ENCODE measurements around the gene SLU7. TPM values are rescaled to one million over a fixed set of nuclear protein-coding genes. Genes with fewer than 3 reads are reported as not detected.
"Not testable (repeated sequence)": the region's sequence is repeated elsewhere in the genome, so short reads cannot be mapped to it uniquely, and the experiment has no call there.

Gene SLU7
- total and polyA plus RNA-seq, 3 experiments from 2014 or later = 48.3 to 94.1 (median 55.7) TPM

DNA sequence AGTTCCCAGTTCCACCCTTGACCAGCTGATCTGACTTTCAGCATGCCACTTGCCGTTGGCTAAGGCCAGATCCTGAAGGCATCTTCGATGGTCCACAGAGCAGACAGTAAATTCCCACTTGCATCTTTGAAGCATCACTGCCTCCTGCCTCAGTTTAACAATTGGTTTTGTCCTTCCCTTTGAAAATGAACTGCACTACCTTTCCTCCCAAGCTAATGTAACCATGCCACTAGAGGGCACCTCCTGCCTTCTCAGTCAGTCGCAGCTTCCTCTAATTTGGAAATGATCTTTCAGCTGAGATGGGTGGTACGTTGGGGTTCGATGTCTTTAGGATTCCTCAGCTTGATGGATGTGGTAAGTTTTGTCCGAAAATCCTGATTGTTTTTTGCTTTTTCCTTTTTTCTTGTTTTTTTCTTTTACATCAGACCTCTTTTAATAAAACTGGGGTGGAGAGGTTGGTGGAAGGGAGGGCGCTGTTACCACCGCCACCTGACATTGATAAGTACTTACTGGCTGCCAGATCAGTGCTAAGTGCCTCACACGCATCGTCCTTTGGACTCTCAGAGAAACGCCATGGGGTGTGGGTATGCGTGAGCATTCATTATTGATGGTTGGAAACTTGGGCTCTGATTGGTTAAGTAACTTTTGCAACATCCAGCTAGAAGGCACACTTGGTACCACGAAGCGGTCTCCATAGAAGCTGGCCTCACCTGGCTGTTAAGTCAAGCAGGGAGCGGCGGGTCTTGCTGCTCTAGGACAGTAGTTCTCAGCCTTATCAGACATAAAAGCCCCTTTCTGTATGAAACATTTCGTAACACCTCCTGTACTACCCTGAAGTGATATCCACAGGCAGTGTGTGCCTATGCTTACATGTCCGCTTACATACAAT lies 19.7 kb upstream of the SLU7 start:
- peak; percentile 19 to 65 (median 56) for DNase-seq
- Histone ChIP-seq H3K9me3 (ENCODE audit: low read length) (no peaks in the 10 kb centered on the region), H3K27me3 (ENCODE audit: insufficient read depth, low read length, poor library complexity, severe bottlenecking) (no peaks in the 10 kb centered on the region), H3K36me3 (ENCODE audit: insufficient read depth, low read length) (no peaks in the 10 kb centered on the region), H3K4me3 (ENCODE audit: low read length) (peak overlapping the region; percentile 69), H3K27ac (ENCODE audit: low read depth, low read length) (peak overlapping the region; percentile 49), H3K4me1 (ENCODE audit: insufficient read depth, low read length) (no peaks in the 10 kb centered on the region)
- Mint-ChIP-seq H3K27me3 (peaks cover 2 to 13% of the 10 kb centered on the region in 2 donors), H3K4me3 (peak overlapping the region; percentile 85 to 98 (median 92)), H3K27ac (peak overlapping the region; percentile 65 to 97 (median 86)), H3K4me1 (peaks cover 12 to 20% (median 14%) of the 10 kb centered on the region in 3 donors), H3K36me3 (peaks cover 0 to 4% (median 0%) of the 10 kb centered on the region in 3 donors), H3K9me3 (no peaks in the 10 kb centered on the region)
- CTCF ChIA-PET = interaction anchor here (0.6 to 5.7 kb wide), 31 partner anchors 9 to 518 kb away, joined by 3 to 155 read pairs (median 5); partner anchors contain the start of genes FAM200C, PTTG1 and SLU7
- POLR2A ChIA-PET = interaction anchor here (0.6 to 1.8 kb wide), 5 partner anchors 13 to 28 kb away, joined by 3 to 11 read pairs (median 4); partner anchors contain the start of genes PTTG1 and SLU7

DNA sequence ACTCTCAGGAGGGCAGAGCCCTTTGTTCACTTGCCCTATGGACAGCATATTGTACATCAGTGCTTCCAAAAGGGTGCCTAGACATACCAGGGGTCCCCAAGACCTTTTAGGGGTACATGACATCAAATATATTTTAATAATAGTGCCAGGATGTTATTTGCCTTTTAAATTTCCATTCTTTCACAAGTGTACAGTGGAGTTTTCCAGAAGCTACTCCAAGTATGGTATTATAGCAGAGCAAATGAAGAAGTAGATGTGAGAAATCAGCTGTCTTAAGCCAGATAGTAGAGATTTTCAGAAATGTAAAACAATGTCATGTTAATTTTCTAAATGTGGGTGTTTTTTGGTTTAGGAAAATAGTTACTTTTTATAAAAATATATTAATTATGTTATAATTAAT lies 18.4 kb upstream of the SLU7 start:
- peak overlapping the region in 1 of 8 donors; percentile 10 for H3K27ac Mint-ChIP-seq
- H3K4me1 Mint-ChIP-seq = peaks cover 10 to 20% (median 14%) of the 10 kb centered on the region in 3 donors
- H3K36me3 Mint-ChIP-seq = peaks cover 0 to 4% (median 0%) of the 10 kb centered on the region in 3 donors
- no peak overlapping the region for H3K4me3 ChIP-seq (ENCODE audit: low read length)
- ChIA-PET CTCF (interaction anchor here (1.3 to 5.7 kb wide), 4 partner anchors 13 to 71 kb away, joined by 3 to 155 read pairs (median 90); partner anchors contain the start of genes PTTG1 and SLU7), POLR2A (no interaction called here)
- H3K9me3 Mint-ChIP-seq = no peaks in the 10 kb centered on the region
- H3K4me1 ChIP-seq (ENCODE audit: insufficient read depth, low read length) = no peaks in the 10 kb centered on the region
- no peaks in the 10 kb centered on the region for H3K9me3 ChIP-seq (ENCODE audit: low read length)
- no peak overlapping the region for H3K27ac ChIP-seq (ENCODE audit: low read depth, low read length)
- no peaks in the 10 kb centered on the region for H3K27me3 ChIP-seq (ENCODE audit: insufficient read depth, low read length, poor library complexity, severe bottlenecking)
- peaks cover 2 to 13% of the 10 kb centered on the region in 2 donors for H3K27me3 Mint-ChIP-seq
- H3K36me3 ChIP-seq (ENCODE audit: insufficient read depth, low read length) = no peaks in the 10 kb centered on the region
- H3K4me3 Mint-ChIP-seq = peak overlapping the region in 1 of 7 donors; percentile 14
- no peak for DNase-seq

DNA sequence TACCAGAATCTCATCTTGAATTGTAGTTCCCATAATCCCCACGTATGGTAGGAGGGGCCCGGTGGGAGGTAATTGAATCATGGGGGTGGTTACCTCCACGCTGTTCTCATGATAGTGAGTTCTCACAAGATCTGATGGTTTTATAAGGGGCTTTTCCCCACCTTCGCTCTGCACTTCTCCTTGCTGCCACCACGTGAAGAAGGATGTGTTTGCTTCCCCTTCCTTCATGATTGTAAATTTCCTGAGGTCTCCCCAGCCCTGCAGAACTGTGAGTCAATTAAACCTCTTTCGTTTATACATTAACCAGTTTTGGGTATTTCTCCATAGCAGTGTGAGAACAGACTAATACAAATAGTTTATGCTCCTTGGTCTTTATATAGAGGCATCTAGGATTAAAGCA lies 17.8 kb upstream of the SLU7 start:
- CTCF ChIA-PET = interaction anchor here (5.5 to 5.7 kb wide), 2 partner anchors 13 to 71 kb away, joined by 104 to 155 read pairs; partner anchors contain the start of genes PTTG1 and SLU7
- H3K9me3 ChIP-seq (ENCODE audit: low read length); POLR2A ChIA-PET; H3K4me3 ChIP-seq (ENCODE audit: low read length); H3K27ac ChIP-seq (ENCODE audit: low read depth, low read length); H3K27me3 ChIP-seq (ENCODE audit: insufficient read depth, low read length, poor library complexity, severe bottlenecking); H3K36me3 Mint-ChIP-seq; DNase-seq; H3K36me3 ChIP-seq (ENCODE audit: insufficient read depth, low read length); H3K9me3 Mint-ChIP-seq; H3K4me1 ChIP-seq (ENCODE audit: insufficient read depth, low read length): not testable (repeated sequence)
- Mint-ChIP-seq H3K27me3 (peaks cover 2 to 13% of the 10 kb centered on the region in 2 donors), H3K4me1 (peaks cover 8 to 20% (median 12%) of the 10 kb centered on the region in 3 donors), H3K27ac (peak overlapping the region in 1 of 8 donors; percentile 10), H3K4me3 (peak overlapping the region in 1 of 7 donors; percentile 14)

DNA sequence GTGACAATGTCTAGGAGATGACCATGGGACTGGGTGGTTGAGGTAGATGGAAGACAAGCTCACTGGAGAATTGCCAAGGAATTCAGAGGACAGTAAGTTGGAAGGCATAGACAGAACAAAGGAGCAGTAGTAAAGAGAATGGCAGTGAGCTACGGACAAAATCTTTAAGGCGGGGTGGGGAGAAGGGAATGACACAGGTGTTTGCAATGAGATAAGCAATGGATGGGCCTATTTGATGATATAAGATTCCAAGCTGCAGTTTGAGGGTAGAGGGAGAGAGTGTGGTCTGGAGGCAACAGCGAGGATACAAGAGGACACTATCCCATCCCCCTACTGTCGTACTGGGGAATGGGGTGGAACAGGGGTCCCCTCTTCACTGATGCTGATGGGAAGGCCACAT lies 17.1 kb upstream of the SLU7 start:
- no peak overlapping the region for H3K4me3 Mint-ChIP-seq
- H3K9me3 ChIP-seq (ENCODE audit: low read length) = no peaks in the 10 kb centered on the region
- ChIA-PET CTCF (no interaction called here), POLR2A (interaction anchor here (1.1 kb wide), 1 partner anchor 14 kb away, joined by 3 read pairs; no protein-coding TSS in a partner anchor)
- H3K27ac Mint-ChIP-seq = peak overlapping the region in 1 of 8 donors; percentile 17
- H3K4me3 ChIP-seq (ENCODE audit: low read length) = no peak overlapping the region
- no peak overlapping the region for H3K27ac ChIP-seq (ENCODE audit: low read depth, low read length)
- no peaks in the 10 kb centered on the region for H3K4me1 ChIP-seq (ENCODE audit: insufficient read depth, low read length)
- peaks cover 0 to 4% (median 0%) of the 10 kb centered on the region in 3 donors for H3K36me3 Mint-ChIP-seq
- H3K4me1 Mint-ChIP-seq = peaks cover 2 to 13% (median 5%) of the 10 kb centered on the region in 3 donors
- H3K9me3 Mint-ChIP-seq = no peaks in the 10 kb centered on the region
- H3K27me3 Mint-ChIP-seq = peaks cover 2 to 13% of the 10 kb centered on the region in 2 donors
- no peaks in the 10 kb centered on the region for H3K27me3 ChIP-seq (ENCODE audit: insufficient read depth, low read length, poor library complexity, severe bottlenecking)
- no peak for DNase-seq
- H3K36me3 ChIP-seq (ENCODE audit: insufficient read depth, low read length) = no peaks in the 10 kb centered on the region

DNA sequence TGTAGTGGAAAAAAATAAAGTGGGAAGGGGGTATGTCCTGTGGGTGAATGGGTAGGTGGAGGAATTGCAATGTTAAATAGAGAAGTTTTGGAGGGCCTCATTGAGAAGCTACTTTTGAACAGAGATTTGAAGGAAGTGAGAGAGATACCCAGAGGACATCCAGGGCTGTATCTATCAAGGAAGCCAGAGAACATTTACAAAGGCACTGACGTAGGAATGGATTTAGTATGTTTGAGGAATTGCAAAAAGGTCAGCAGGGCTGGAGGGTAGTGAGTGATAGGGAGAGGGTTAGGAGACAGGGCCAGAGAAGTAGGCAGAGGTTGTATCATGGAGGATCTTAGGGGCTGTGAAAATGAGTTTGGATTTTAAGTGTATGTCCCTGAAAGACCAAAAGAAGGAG lies 16.7 kb upstream of the SLU7 start:
- H3K27me3 Mint-ChIP-seq = peaks cover 2 to 13% of the 10 kb centered on the region in 2 donors
- Histone ChIP-seq H3K9me3 (ENCODE audit: low read length) (no peaks in the 10 kb centered on the region), H3K4me1 (ENCODE audit: insufficient read depth, low read length) (no peaks in the 10 kb centered on the region), H3K27me3 (ENCODE audit: insufficient read depth, low read length, poor library complexity, severe bottlenecking) (no peaks in the 10 kb centered on the region), H3K27ac (ENCODE audit: low read depth, low read length) (no peak overlapping the region), H3K36me3 (ENCODE audit: insufficient read depth, low read length) (no peaks in the 10 kb centered on the region), H3K4me3 (ENCODE audit: low read length) (no peak overlapping the region)
- peak overlapping the region in 2 of 8 donors; percentile 8 to 10 for H3K27ac Mint-ChIP-seq
- peaks cover 2 to 12% (median 4%) of the 10 kb centered on the region in 3 donors for H3K4me1 Mint-ChIP-seq
- no peak for DNase-seq
- H3K9me3 Mint-ChIP-seq = no peaks in the 10 kb centered on the region
- CTCF ChIA-PET = no interaction called here
- H3K36me3 Mint-ChIP-seq = peaks cover 0 to 4% (median 2%) of the 10 kb centered on the region in 3 donors
- peak overlapping the region in 1 of 7 donors; percentile 19 for H3K4me3 Mint-ChIP-seq
- POLR2A ChIA-PET = interaction anchor here (1.1 kb wide), 1 partner anchor 13 kb away, joined by 3 read pairs; no protein-coding TSS in a partner anchor

DNA sequence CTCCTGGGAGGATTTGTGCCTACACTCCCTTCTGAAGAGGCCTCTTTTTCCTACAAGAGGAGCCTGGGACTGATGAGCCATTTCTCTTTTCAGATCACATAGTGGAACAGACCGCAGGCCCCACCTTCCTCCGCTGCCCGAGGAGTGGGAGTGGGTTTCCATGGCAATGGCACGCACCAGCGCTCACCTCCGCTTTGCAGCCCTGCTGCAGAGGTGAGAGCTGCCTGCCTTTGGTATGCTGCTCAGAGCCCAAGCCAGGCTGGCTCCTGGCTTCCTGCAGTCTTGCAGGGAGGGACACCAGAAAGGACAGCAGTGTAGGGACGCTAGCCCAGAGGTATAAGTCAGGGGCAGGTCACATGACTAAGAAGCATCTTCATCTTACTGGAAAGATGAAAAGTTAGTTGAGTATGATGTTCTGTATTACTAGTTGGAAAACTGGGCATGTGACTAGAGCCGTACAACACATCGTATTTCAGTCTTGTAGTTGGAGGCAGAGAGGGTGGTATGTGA lies 15.2 kb upstream of the SLU7 start:
- H3K9me3 Mint-ChIP-seq = no peaks in the 10 kb centered on the region
- no peak overlapping the region for H3K27ac Mint-ChIP-seq
- no peak for DNase-seq
- Histone ChIP-seq H3K4me3 (ENCODE audit: low read length) (no peak overlapping the region), H3K27me3 (ENCODE audit: insufficient read depth, low read length, poor library complexity, severe bottlenecking) (no peaks in the 10 kb centered on the region), H3K36me3 (ENCODE audit: insufficient read depth, low read length) (no peaks in the 10 kb centered on the region), H3K27ac (ENCODE audit: low read depth, low read length) (no peak overlapping the region), H3K9me3 (ENCODE audit: low read length) (no peaks in the 10 kb centered on the region), H3K4me1 (ENCODE audit: insufficient read depth, low read length) (no peaks in the 10 kb centered on the region)
- H3K4me1 Mint-ChIP-seq = peaks cover under 1 to 4% (median under 1%) of the 10 kb centered on the region in 3 donors
- CTCF ChIA-PET = no interaction called here
- H3K36me3 Mint-ChIP-seq = peaks cover 0 to 7% (median 4%) of the 10 kb centered on the region in 3 donors
- POLR2A ChIA-PET = no interaction called here
- peaks cover 2 to 13% of the 10 kb centered on the region in 2 donors for H3K27me3 Mint-ChIP-seq
- no peak overlapping the region for H3K4me3 Mint-ChIP-seq

DNA sequence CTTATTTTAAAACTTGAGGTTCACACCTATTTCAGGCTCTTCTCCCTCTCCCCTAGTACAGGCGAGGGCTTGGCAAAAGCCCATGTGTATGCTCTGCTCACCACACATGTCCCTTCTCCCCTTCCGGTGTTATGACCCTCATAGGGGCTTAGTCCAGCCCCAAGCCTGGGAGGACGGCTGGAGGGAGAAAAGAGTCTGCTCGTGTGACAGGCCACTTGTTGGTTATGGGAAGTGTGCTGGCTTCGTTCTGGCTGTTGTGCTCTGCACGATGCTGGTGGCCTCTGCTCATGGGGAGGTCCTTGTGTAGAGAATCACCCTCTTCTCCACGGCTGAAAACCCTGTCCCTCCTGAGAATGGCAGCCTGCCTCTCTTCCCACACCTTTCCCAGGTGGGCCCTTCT lies 13.9 kb upstream of the SLU7 start:
- H3K9me3 Mint-ChIP-seq = no peaks in the 10 kb centered on the region
- POLR2A ChIA-PET = no interaction called here
- no peaks in the 10 kb centered on the region for H3K27me3 ChIP-seq (ENCODE audit: insufficient read depth, low read length, poor library complexity, severe bottlenecking)
- no peak overlapping the region for H3K27ac ChIP-seq (ENCODE audit: low read depth, low read length)
- H3K4me1 Mint-ChIP-seq = no peaks in the 10 kb centered on the region
- H3K9me3 ChIP-seq (ENCODE audit: low read length) = no peaks in the 10 kb centered on the region
- peaks cover 0 to 18% (median 6%) of the 10 kb centered on the region in 3 donors for H3K36me3 Mint-ChIP-seq
- CTCF ChIA-PET = interaction anchor here (1.0 kb wide), 1 partner anchor 10 kb away, joined by 3 read pairs; no protein-coding TSS in a partner anchor
- H3K36me3 ChIP-seq (ENCODE audit: insufficient read depth, low read length) = no peaks in the 10 kb centered on the region
- DNase-seq = no peak
- H3K4me3 ChIP-seq (ENCODE audit: low read length) = no peak overlapping the region
- no peaks in the 10 kb centered on the region for H3K4me1 ChIP-seq (ENCODE audit: insufficient read depth, low read length)
- H3K27me3 Mint-ChIP-seq = peaks cover 2 to 13% of the 10 kb centered on the region in 2 donors
- H3K4me3 Mint-ChIP-seq = no peak overlapping the region
- no peak overlapping the region for H3K27ac Mint-ChIP-seq
